Panc1 (cell line): Measurements from ENCODE around the gene GDF3. TPM values are rescaled to one million over a fixed set of nuclear protein-coding genes. Genes with fewer than 3 reads are reported as not detected.
"Not testable (repeated sequence)": the region's sequence is repeated elsewhere in the genome, so short reads cannot be mapped to it uniquely, and the experiment has no call there.

Source experiments
- ATAC-seq: fragments of 200-7000 bp; cut with Tn5 transposase; 2 replicates; pipeline ENCODE4 v1.9.1; 2020; ENCODE audit warnings: mild to moderate bottlenecking, moderate library complexity
- BruUV-seq: library from RNA; stranded (reverse); fragments of 400-500 nt; replicated peaks from 2 replicates; lab custom pipeline; 2021; lab: Mats Ljungman, UMichigan
- CTCF ChIA-PET: fragments of 300-600 bp; sonication (Branson Sonifier 250); formaldehyde crosslinking; loops from one replicate; lab custom pipeline; 2022; ENCODE audit warnings: antibody characterized with exemption; lab: Charles Lee
- POLR2A ChIA-PET: fragments of 300-600 bp; sonication (Branson Sonifier 250); formaldehyde crosslinking; loops from one replicate; lab custom pipeline; 2022; ENCODE audit warnings: antibody characterized with exemption; lab: Charles Lee
- DNase-seq: peaks from one replicate; pipeline ENCODE4 v3.0.0-alpha.2; 2010; ENCODE audit warnings: low read depth, low spot score
- H3K27ac ChIP-seq: 2 replicates; pipeline ENCODE4 v1.5.1; 2011; ENCODE audit warnings: mild to moderate bottlenecking, low read length, inconsistent platforms
- H3K27me3 ChIP-seq: fragments of 200-500 bp; sonication (Bioruptor generic); 2 replicates; pipeline ENCODE4 v1.6.0; 2014; ENCODE audit warnings: low read length, inconsistent platforms; ENCODE audit not compliant: control insufficient read depth, insufficient read depth
- H3K36me3 ChIP-seq: fragments of 200-500 bp; sonication (Bioruptor generic); 2 replicates; pipeline ENCODE4 v1.5.1; 2014; ENCODE audit warnings: inconsistent platforms, mild to moderate bottlenecking, low read length, moderate library complexity; ENCODE audit not compliant: control insufficient read depth, insufficient read depth
- H3K4me1 ChIP-seq: 2 replicates; pipeline ENCODE4 v1.5.1; 2011; ENCODE audit warnings: inconsistent platforms, mild to moderate bottlenecking, low read length, moderate library complexity; ENCODE audit not compliant: control insufficient read depth, insufficient read depth
- H3K4me3 ChIP-seq, 2 experiments: 2 replicates each; pipeline ENCODE4 v1.5.1; 2011 to 2012; ENCODE audit warnings: low read depth in 2 of 2, low read length in 2 of 2, mild to moderate bottlenecking in 2 of 2, inconsistent platforms in 1 of 2, moderate library complexity in 1 of 2
- H3K9me3 ChIP-seq: fragments of 200-500 bp; sonication (Bioruptor generic); 2 replicates; pipeline ENCODE4 v1.5.1; 2014; ENCODE audit warnings: low read depth, mild to moderate bottlenecking, inconsistent platforms, low read length, moderate library complexity; ENCODE audit not compliant: control insufficient read depth, insufficient read depth
- CTCF ChIP-seq: fragments of 450-650 bp; IDR thresholded peaks from 2 replicates; pipeline ENCODE4 v1.5.1; 2017; ENCODE audit warnings: mild to moderate bottlenecking
- POLR2AphosphoS5 ChIP-seq: IDR thresholded peaks from 2 replicates; pipeline ENCODE4 v1.6.1; 2012; ENCODE audit warnings: mild to moderate bottlenecking, low read depth, low read length, moderate library complexity
- REST ChIP-seq, 2 experiments: IDR thresholded peaks; 2 replicates each; pipeline ENCODE4 v1.6.1; 2011 to 2012; ENCODE audit warnings: low read depth in 2 of 2, control low read depth in 1 of 2, low read length in 1 of 2, mild to moderate bottlenecking in 1 of 2, moderate library complexity in 1 of 2; ENCODE audit not compliant: insufficient read depth in 1 of 2
- SIN3A ChIP-seq: IDR thresholded peaks from 2 replicates; pipeline ENCODE4 v1.6.1; 2012; ENCODE audit warnings: low read depth, mild to moderate bottlenecking, low read length, moderate library complexity, borderline replicate concordance; ENCODE audit not compliant: insufficient read depth
- TCF7L2 ChIP-seq: IDR thresholded peaks from 2 replicates; pipeline ENCODE4 v1.6.1; 2011; ENCODE audit warnings: mild to moderate bottlenecking, low read depth, low read length, inconsistent platforms
- in situ Hi-C: cut with HindIII; loops from 2 replicates; pipeline ENCODE4 v1.10.0; 2016; ENCODE audit warnings: low sequenced_read_pairs, low pct_unique_long_range_greater_than_20kb
- intact Hi-C: fragments of 100-400 bp; cut with micrococcal nuclease; formaldehyde crosslinking; loops from one replicate; pipeline ENCODE4 v1.10.0; 2022; ENCODE audit not compliant: unreplicated experiment
- total RNA-seq: library from RNA; stranded (reverse); gene quantifications from one replicate; pipeline ENCODE4 v1.2.1, GENCODE V29; 2021; ENCODE audit not compliant: unreplicated experiment

The GDF3 gene
- total RNA-seq, 1 experiment from 2014 or later, result not detected

- no peak overlapping the region for H3K27ac ChIP-seq
- H3K9me3 ChIP-seq, result no peaks in the 10 kb centered on the region
- TF ChIP-seq SIN3A, result no peak
- TF ChIP-seq TCF7L2, result no peak
- peak; percentile 78 for TF ChIP-seq CTCF
- TF ChIP-seq POLR2AphosphoS5, result no peak
- no peak for TF ChIP-seq REST (IDR thresholded peaks at IDR 0.05; ENCODE audit: insufficient read depth in 1 of 2, low read depth in 2 of 2, low read length in 1 of 2)
- ChIA-PET POLR2A (interaction anchor here (0.6 kb wide), 1 partner anchor 28 kb away, joined by 6 read pairs; no protein-coding TSS in a partner anchor), CTCF (interaction anchor here (0.6 kb wide), 2 partner anchors 37 to 980 kb away, joined by 3 read pairs; no protein-coding TSS in a partner anchor)
- H3K4me3 ChIP-seq, result no peak overlapping the region
- in situ Hi-C loops, result no loop called here
- no peaks in the 10 kb centered on the region for H3K36me3 ChIP-seq
- no peaks in the 10 kb centered on the region for H3K27me3 ChIP-seq
- no TSS peak for BruUV-seq
- no peak for DNase-seq
- ATAC-seq, result no peak
- H3K4me1 ChIP-seq, result no peaks in the 10 kb centered on the region
- intact Hi-C loops, result loop anchor here (10.0 kb wide), 1 partner anchor 162 kb away; no protein-coding TSS in a partner anchor
These were observed 52.7 kb downstream of the GDF3 start for GRCh38 chr12:7642876-7643309.

- Histone ChIP-seq H3K27ac (no peak overlapping the region), H3K27me3 (no peaks in the 10 kb centered on the region), H3K4me3 (no peak overlapping the region), H3K9me3 (no peaks in the 10 kb centered on the region), H3K4me1 (no peaks in the 10 kb centered on the region), H3K36me3 (no peaks in the 10 kb centered on the region)
- ChIA-PET CTCF (interaction anchor here (0.6 kb wide), 2 partner anchors 36 to 979 kb away, joined by 3 read pairs; no protein-coding TSS in a partner anchor), POLR2A (no interaction called here)
- no TSS peak for BruUV-seq
- DNase-seq (no peak), ATAC-seq (no peak)
- in situ Hi-C loops (no loop called here), intact Hi-C loops (loop anchor here (10.0 kb wide), 1 partner anchor 163 kb away; no protein-coding TSS in a partner anchor)
- TF ChIP-seq SIN3A (no peak), CTCF (no peak), POLR2AphosphoS5 (no peak), REST (IDR thresholded peaks at IDR 0.05; ENCODE audit: insufficient read depth in 1 of 2, low read depth in 2 of 2, low read length in 1 of 2) (no peak), TCF7L2 (no peak)
These were observed 53.3 kb downstream of the GDF3 start for GRCh38 chr12:7642287-7642686.

GRCh38 chr12:7640123-7640995 is 55.2 kb downstream of the GDF3 start:
- ATAC-seq, POLR2A ChIA-PET, H3K27ac ChIP-seq, H3K9me3 ChIP-seq, H3K36me3 ChIP-seq, DNase-seq, H3K4me1 ChIP-seq, in situ Hi-C loops, CTCF ChIA-PET, BruUV-seq, H3K4me3 ChIP-seq, H3K27me3 ChIP-seq: not testable (repeated sequence)
- intact Hi-C loops, result loop anchor here (10.0 kb wide), 1 partner anchor 164 kb away; no protein-coding TSS in a partner anchor
